GM23338 (cell line): Measurements from ENCODE around the gene RAMAC.

Source experiments
- CREB1 ChIP-seq: fragments of 250-450 bp; sonication (Bioruptor Pico); IDR thresholded peaks from 2 replicates; pipeline ENCODE4 v1.5.0; 2020; ENCODE audit warnings: low read depth, mild to moderate bottlenecking, moderate library complexity
- EZH2 ChIP-seq: fragments of 200-600 bp; sonication (generic); IDR thresholded peaks from one replicate; pipeline ENCODE4 v1.8.0; 2017; ENCODE audit warnings: antibody characterized with exemption, mild to moderate bottlenecking, low read depth; ENCODE audit not compliant: unreplicated experiment
- EZH2phosphoT487 ChIP-seq: fragments of 200-600 bp; sonication (generic); IDR thresholded peaks from one replicate; pipeline ENCODE4 v1.8.1; 2018; ENCODE audit warnings: antibody characterized with exemption; ENCODE audit not compliant: unreplicated experiment
- JUNB ChIP-seq: IDR thresholded peaks from one replicate; pipeline ENCODE4 v1.6.1; 2016; ENCODE audit warnings: antibody characterized with exemption; ENCODE audit not compliant: unreplicated experiment
- POLR2AphosphoS5 ChIP-seq: IDR thresholded peaks from 2 replicates; pipeline ENCODE4 v1.6.1; 2016; ENCODE audit warnings: antibody characterized with exemption, low read depth
- TF ChIP-seq, protein P1 (sequence below), 2 experiments: fragments of 200-600 bp in 1 of 2; sonication (generic) in 1 of 2; conservative IDR thresholded peaks; 2 replicates each; pipeline versions ENCODE4 v1.5.1 to v1.6.1; 2016 to 2017; ENCODE audit warnings: antibody characterized with exemption in 2 of 2, low read depth in 2 of 2, mild to moderate bottlenecking in 2 of 2, moderate library complexity in 1 of 2

- no peak for TF ChIP-seq POLR2AphosphoS5
- TF ChIP-seq, protein P1, sequence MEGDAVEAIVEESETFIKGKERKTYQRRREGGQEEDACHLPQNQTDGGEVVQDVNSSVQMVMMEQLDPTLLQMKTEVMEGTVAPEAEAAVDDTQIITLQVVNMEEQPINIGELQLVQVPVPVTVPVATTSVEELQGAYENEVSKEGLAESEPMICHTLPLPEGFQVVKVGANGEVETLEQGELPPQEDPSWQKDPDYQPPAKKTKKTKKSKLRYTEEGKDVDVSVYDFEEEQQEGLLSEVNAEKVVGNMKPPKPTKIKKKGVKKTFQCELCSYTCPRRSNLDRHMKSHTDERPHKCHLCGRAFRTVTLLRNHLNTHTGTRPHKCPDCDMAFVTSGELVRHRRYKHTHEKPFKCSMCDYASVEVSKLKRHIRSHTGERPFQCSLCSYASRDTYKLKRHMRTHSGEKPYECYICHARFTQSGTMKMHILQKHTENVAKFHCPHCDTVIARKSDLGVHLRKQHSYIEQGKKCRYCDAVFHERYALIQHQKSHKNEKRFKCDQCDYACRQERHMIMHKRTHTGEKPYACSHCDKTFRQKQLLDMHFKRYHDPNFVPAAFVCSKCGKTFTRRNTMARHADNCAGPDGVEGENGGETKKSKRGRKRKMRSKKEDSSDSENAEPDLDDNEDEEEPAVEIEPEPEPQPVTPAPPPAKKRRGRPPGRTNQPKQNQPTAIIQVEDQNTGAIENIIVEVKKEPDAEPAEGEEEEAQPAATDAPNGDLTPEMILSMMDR (conservative IDR thresholded peaks at IDR 0.05; ENCODE audit: low read depth in 2 of 2), result no peak
- no peak for TF ChIP-seq EZH2phosphoT487
- TF ChIP-seq JUNB, result no peak
- no peak for TF ChIP-seq EZH2
- no peak for TF ChIP-seq CREB1 (CRISPR knock-in tag)
Measured at GRCh38 chr15:82978438-82978837, 7.6 kb upstream of the RAMAC start.
